ENCODE measurements around the gene KRT74. TPM values are rescaled to one million over a fixed set of nuclear protein-coding genes. Genes with fewer than 3 reads are reported as not detected.

The KRT74 gene
- total RNA-seq, 2 experiments from 2014 or later, result not detected

- no peaks in the 10 kb centered on the region for H3K4me1 ChIP-seq (ENCODE audit: insufficient read depth, low read length, poor library complexity, severe bottlenecking)
- no TSS peak for BruUV-seq (replicated peaks)
- DNase-seq (ENCODE audit: low spot score), result no peak
- TF ChIP-seq, protein P1, sequence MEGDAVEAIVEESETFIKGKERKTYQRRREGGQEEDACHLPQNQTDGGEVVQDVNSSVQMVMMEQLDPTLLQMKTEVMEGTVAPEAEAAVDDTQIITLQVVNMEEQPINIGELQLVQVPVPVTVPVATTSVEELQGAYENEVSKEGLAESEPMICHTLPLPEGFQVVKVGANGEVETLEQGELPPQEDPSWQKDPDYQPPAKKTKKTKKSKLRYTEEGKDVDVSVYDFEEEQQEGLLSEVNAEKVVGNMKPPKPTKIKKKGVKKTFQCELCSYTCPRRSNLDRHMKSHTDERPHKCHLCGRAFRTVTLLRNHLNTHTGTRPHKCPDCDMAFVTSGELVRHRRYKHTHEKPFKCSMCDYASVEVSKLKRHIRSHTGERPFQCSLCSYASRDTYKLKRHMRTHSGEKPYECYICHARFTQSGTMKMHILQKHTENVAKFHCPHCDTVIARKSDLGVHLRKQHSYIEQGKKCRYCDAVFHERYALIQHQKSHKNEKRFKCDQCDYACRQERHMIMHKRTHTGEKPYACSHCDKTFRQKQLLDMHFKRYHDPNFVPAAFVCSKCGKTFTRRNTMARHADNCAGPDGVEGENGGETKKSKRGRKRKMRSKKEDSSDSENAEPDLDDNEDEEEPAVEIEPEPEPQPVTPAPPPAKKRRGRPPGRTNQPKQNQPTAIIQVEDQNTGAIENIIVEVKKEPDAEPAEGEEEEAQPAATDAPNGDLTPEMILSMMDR (conservative IDR thresholded peaks at IDR 0.05; ENCODE audit: low read length), result no peak
- no peak for TF ChIP-seq EZH2phosphoT487 (IDR thresholded peaks at IDR 0.05; ENCODE audit: borderline replicate concordance, low read depth, low read length)
- ChIA-PET POLR2A (no interaction called here), CTCF (ENCODE audit: unreplicated experiment) (interaction anchor here (0.7 kb wide), 1 partner anchor 51 kb away, joined by 3 read pairs; no protein-coding TSS in a partner anchor)
- H3K4me2 ChIP-seq (ENCODE audit: low read length), result no peak overlapping the region
- H3K4me3 ChIP-seq (ENCODE audit: low read depth, low read length, poor library complexity, severe bottlenecking), result no peak overlapping the region
- no peaks in the 10 kb centered on the region for H3K9me2 ChIP-seq (ENCODE audit: insufficient read depth, low read length)
- no peaks in the 10 kb centered on the region for H4K20me1 ChIP-seq (ENCODE audit: insufficient read depth, low read length)
- no peaks in the 10 kb centered on the region for H3K36me3 ChIP-seq (ENCODE audit: insufficient read depth, low read length)
- H3K9me3 ChIP-seq (ENCODE audit: low read length), result no peaks in the 10 kb centered on the region
- intact Hi-C loops (cut with micrococcal nuclease; ENCODE audit: unreplicated experiment), result no loop called here
- no peak overlapping the region for H3K27ac ChIP-seq (ENCODE audit: low read depth, low read length, poor library complexity, severe bottlenecking)
- H3K79me2 ChIP-seq (ENCODE audit: insufficient read depth, low read depth, low read length), result no peaks in the 10 kb centered on the region
- H2AFZ ChIP-seq (ENCODE audit: low read length), result no peak overlapping the region
These were observed 47.1 kb downstream of the KRT74 start for GRCh38 chr12:52526511-52526951.

GRCh38 chr12:52525661-52526499 is 47.8 kb downstream of the KRT74 start:
- CTCF ChIA-PET (ENCODE audit: unreplicated experiment), result no interaction called here
- H3K4me1 ChIP-seq (ENCODE audit: insufficient read depth, low read length, poor library complexity, severe bottlenecking), result no peaks in the 10 kb centered on the region
- intact Hi-C loops (cut with micrococcal nuclease; ENCODE audit: unreplicated experiment), result no loop called here
- DNase-seq (ENCODE audit: low spot score), result no peak
- no peak overlapping the region for H3K27ac ChIP-seq (ENCODE audit: low read depth, low read length, poor library complexity, severe bottlenecking)
- TF ChIP-seq, protein P1 (conservative IDR thresholded peaks at IDR 0.05; ENCODE audit: low read length), result no peak
- TF ChIP-seq EZH2phosphoT487 (IDR thresholded peaks at IDR 0.05; ENCODE audit: borderline replicate concordance, low read depth, low read length), result no peak
- H3K9me3 ChIP-seq (ENCODE audit: low read length), result no peaks in the 10 kb centered on the region
- H3K9me2 ChIP-seq (ENCODE audit: insufficient read depth, low read length), result no peaks in the 10 kb centered on the region
- POLR2A ChIA-PET, result no interaction called here
- BruUV-seq (replicated peaks), result no TSS peak
- no peaks in the 10 kb centered on the region for H4K20me1 ChIP-seq (ENCODE audit: insufficient read depth, low read length)
- H2AFZ ChIP-seq (ENCODE audit: low read length), result no peak overlapping the region
- no peaks in the 10 kb centered on the region for H3K36me3 ChIP-seq (ENCODE audit: insufficient read depth, low read length)
- no peaks in the 10 kb centered on the region for H3K79me2 ChIP-seq (ENCODE audit: insufficient read depth, low read depth, low read length)
- H3K4me3 ChIP-seq (ENCODE audit: low read depth, low read length, poor library complexity, severe bottlenecking), result no peak overlapping the region
- H3K4me2 ChIP-seq (ENCODE audit: low read length), result no peak overlapping the region
